GM12878 (cell line): ENCODE data around the gene SLFN11. TPM values are rescaled to one million over a fixed set of nuclear protein-coding genes. Genes with fewer than 3 reads are reported as not detected.
"Not testable (repeated sequence)": the region's sequence is repeated elsewhere in the genome, so short reads cannot be mapped to it uniquely, and the experiment has no call there.

Source experiments
- ATAC-seq: fragments of 200-7000 bp; cut with Tn5 transposase; 3 replicates; pipeline ENCODE4 v1.9.1; 2020; ENCODE audit warnings: mild to moderate bottlenecking, moderate library complexity
- BruUV-seq: library from RNA; stranded (reverse); fragments of 400-500 nt; replicated peaks from 2 replicates; lab custom pipeline; 2021; lab: Mats Ljungman, UMichigan
- CTCF ChIA-PET: fragments of 300-600 bp; sonication (Branson Sonifier 250); formaldehyde crosslinking; extraction: SDS; loops from one replicate; lab custom pipeline; 2021; ENCODE audit warnings: inconsistent platforms; lab: Yijun Ruan, JAX
- POLR2A ChIA-PET: fragments of 350-600 bp; formaldehyde crosslinking; extraction: SDS; loops from one replicate; lab custom pipeline; 2021; ENCODE audit warnings: inconsistent platforms; lab: Charles Lee
- RAD21 ChIA-PET: fragments of 300-600 bp; sonication (Branson Sonifier 250); formaldehyde crosslinking; loops from one replicate; lab custom pipeline; 2023; ENCODE audit warnings: antibody characterized with exemption; ENCODE audit not compliant: unreplicated experiment; lab: Charles Lee
- SMC1A ChIA-PET: fragments of 300-600 bp; sonication (Branson Sonifier 250); formaldehyde crosslinking; loops from one replicate; lab custom pipeline; 2023; ENCODE audit not compliant: unreplicated experiment, uncharacterized antibody; lab: Charles Lee
- DNase-seq: peaks from one replicate; pipeline ENCODE4 v3.0.0-alpha.2; 2011; ENCODE audit warnings: low read depth, low spot score
- FAIRE-seq: peaks from 3 replicates; lab custom pipeline; 2011; peaks lifted over from hg19 to GRCh38; lab: Jason Lieb, UNC
- H2AFZ ChIP-seq: 2 replicates; pipeline ENCODE4 v1.6.0; 2011; ENCODE audit warnings: low read depth, low read length, control low read depth; ENCODE audit not compliant: control insufficient read depth
- H3K27ac ChIP-seq: 2 replicates; pipeline ENCODE4 v1.5.1; 2011; ENCODE audit warnings: control low read depth; ENCODE audit not compliant: control insufficient read depth, insufficient read depth
- H3K27me3 ChIP-seq, 2 experiments: replicated peaks in 1 of 2; 2 replicates each; pipeline versions ENCODE4 v1.6.0 to v1.6.1; 2011; ENCODE audit warnings: low read length in 1 of 2; ENCODE audit not compliant: control insufficient read depth in 2 of 2, insufficient read depth in 2 of 2
- H3K36me3 ChIP-seq, 2 experiments: 2 replicates each; pipeline ENCODE4 v1.5.1; 2011; ENCODE audit warnings: low read length in 1 of 2; ENCODE audit not compliant: control insufficient read depth in 2 of 2, insufficient read depth in 2 of 2
- H3K4me1 ChIP-seq: 2 replicates; pipeline ENCODE4 v1.6.1; 2011; ENCODE audit warnings: mild to moderate bottlenecking, low read length, moderate library complexity, mixed read lengths; ENCODE audit not compliant: control insufficient read depth, insufficient read depth
- H3K4me2 ChIP-seq: 2 replicates; pipeline ENCODE4 v1.6.0; 2011; ENCODE audit warnings: control low read depth; ENCODE audit not compliant: control insufficient read depth, insufficient read depth
- H3K4me3 ChIP-seq: fragments of 200-600 bp; sonication (generic); 2 replicates; pipeline ENCODE4 v1.5.1; 2016
- H3K79me2 ChIP-seq: 2 replicates; pipeline ENCODE4 v1.6.0; 2011; ENCODE audit warnings: low read length; ENCODE audit not compliant: control insufficient read depth, insufficient read depth
- H3K9ac ChIP-seq: 2 replicates; pipeline ENCODE4 v1.8.0; 2011; ENCODE audit warnings: low read length, control low read depth, mixed read lengths; ENCODE audit not compliant: control insufficient read depth, insufficient read depth
- H3K9me3 ChIP-seq: replicated peaks from 3 replicates; pipeline ENCODE4 v1.5.1; 2011; ENCODE audit warnings: mild to moderate bottlenecking, low read length; ENCODE audit not compliant: control insufficient read depth, insufficient read depth
- H4K20me1 ChIP-seq: 2 replicates; pipeline ENCODE4 v1.6.0; 2011; ENCODE audit not compliant: control insufficient read depth, insufficient read depth
- CBX5 ChIP-seq: sonication (generic); IDR thresholded peaks from 2 replicates; pipeline ENCODE4 v1.6.1; 2016; ENCODE audit warnings: low read depth, moderate library complexity, mild to moderate bottlenecking, inconsistent platforms
- ETV6 ChIP-seq, 2 experiments: fragments of 450-650 bp in 1 of 2; IDR thresholded peaks in 1 of 2; conservative IDR thresholded peaks in 1 of 2; 2 replicates each; pipeline ENCODE4 v1.6.1; 2014; ENCODE audit warnings: antibody characterized with exemption in 1 of 2, borderline replicate concordance in 1 of 2, low read depth in 1 of 2, mild to moderate bottlenecking in 1 of 2, moderate library complexity in 1 of 2
- HDGF ChIP-seq: fragments of 450-650 bp; IDR thresholded peaks from 2 replicates; pipeline ENCODE4 v1.6.1; 2016; ENCODE audit warnings: antibody characterized with exemption
- MYB ChIP-seq: fragments of 150-350 bp; IDR thresholded peaks from 2 replicates; pipeline ENCODE4 v1.6.1; 2014; ENCODE audit warnings: mild to moderate bottlenecking, low read depth, low read length, borderline replicate concordance
- NFYB ChIP-seq: IDR thresholded peaks from 2 replicates; pipeline ENCODE4 v1.6.1; 2011; ENCODE audit warnings: low read depth, mild to moderate bottlenecking, low read length, improper control_type of control experiment, moderate library complexity; ENCODE audit not compliant: insufficient read depth
- NR2F1 ChIP-seq: fragments of 450-650 bp; conservative IDR thresholded peaks from 2 replicates; pipeline ENCODE4 v1.6.1; 2017; ENCODE audit warnings: mild to moderate bottlenecking
- RCOR1 ChIP-seq: conservative IDR thresholded peaks from 2 replicates; pipeline ENCODE4 v1.6.1; 2012; ENCODE audit warnings: low read depth, low read length, improper control_type of control experiment
- TAF1 ChIP-seq: IDR thresholded peaks from 2 replicates; pipeline ENCODE4 v1.6.1; 2011; ENCODE audit warnings: mild to moderate bottlenecking, low read depth, low read length, borderline replicate concordance
- WGBS: methylation state at CpG from one replicate; pipeline ENCODE4 v1.1.6; 2016; ENCODE audit warnings: low lambda C conversion rate; ENCODE audit not compliant: insufficient replicate concordance, insufficient coverage; ENCODE audit errors: missing lambda C conversion rate; 5-methylcytosine and 5-hydroxymethylcytosine counted together
- in situ Hi-C: fragments of 300-500 bp; cut with MboI; formaldehyde crosslinking; loops from 9 replicates; pipeline ENCODE4 v1.14.3; 2018; ENCODE audit warnings: mixed read lengths
- intact Hi-C: fragments of 100-400 bp; cut with micrococcal nuclease; formaldehyde crosslinking; loops from one replicate; pipeline ENCODE4 v1.14.2; 2022; ENCODE audit not compliant: unreplicated experiment
- polyA plus RNA-seq, 11 experiments: library from polyadenylated mRNA; depleted of rRNA in 4 of 11; unstranded in 6 of 11; stranded (reverse) in 5 of 11; fragments of >200 nt; fragmentation: Nextera tagmentation in 4 of 11; fragmentation: Illumina TruSeq in 1 of 11; extraction: Ambion mirVana in 4 of 11; extraction: Trizol in 1 of 11; gene quantifications; 1 replicate in 1 of 11; 2 replicates in 10 of 11; pipeline versions ENCODE4 v1.2.1 to v1.2.3, GENCODE V29; 2011 to 2016; ENCODE audit warnings: inconsistent platforms in 2 of 11, missing spikeins in 2 of 11, low read depth in 1 of 11
- total RNA-seq, 4 experiments: library from RNA; depleted of rRNA in 3 of 4; stranded (reverse); fragments of >200 nt in 3 of 4; fragmentation: Illumina TruSeq in 1 of 4; extraction: Trizol in 1 of 4; gene quantifications; 2 replicates each; pipeline versions ENCODE4 v1.2.1 to v1.2.3, GENCODE V29; 2013 to 2021
- TF ChIP-seq, protein P1 (sequence below): fragments of 450-650 bp; IDR thresholded peaks from 2 replicates; pipeline ENCODE4 v1.6.1; 2017; ENCODE audit warnings: mild to moderate bottlenecking

The SLFN11 gene
- total and polyA plus RNA-seq, 10 of the 15 experiments (the other 5 are each of a cell fraction or from before 2014, with no cell fraction given), result 2.1 to 38.9 (median 30.6) TPM

DNA sequence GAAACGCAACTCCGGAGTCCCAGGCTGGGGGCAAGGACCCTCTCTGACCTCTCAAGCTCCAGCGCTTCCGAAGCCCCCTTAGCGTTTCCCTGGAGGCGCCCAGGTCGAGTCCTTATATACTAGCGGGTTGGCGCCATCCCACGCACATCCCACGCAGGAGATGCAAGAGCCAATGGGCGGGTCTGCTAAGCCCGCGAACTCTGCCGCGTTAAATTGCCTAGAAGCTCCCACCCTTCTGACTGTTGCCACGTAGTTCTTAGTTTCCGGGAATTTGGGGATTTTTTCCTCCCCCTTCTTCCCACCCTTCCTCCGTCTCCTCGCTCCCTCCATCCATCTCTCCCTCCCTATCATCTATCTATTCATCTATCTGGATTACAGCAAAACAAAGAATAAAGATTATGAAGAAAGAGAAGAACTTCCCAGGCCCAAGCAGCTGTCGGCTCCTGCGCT lies at the start of gene SLFN11 (continued):
- TF ChIP-seq RCOR1, result no peak
- TF ChIP-seq HDGF, result 0 out of 2 replicates have a peak, but pooled peaks have one; percentile 32
- TF ChIP-seq NR2F1, result peak; percentile 60; the same call in 1 of the 2 replicates
- no peak for TF ChIP-seq ETV6 (conservative IDR thresholded peaks at IDR 0.05 in 1 of 2, IDR thresholded peaks at IDR 0.05 in 1 of 2; ENCODE audit: borderline replicate concordance in 1 of 2, low read depth in 1 of 2)

DNA sequence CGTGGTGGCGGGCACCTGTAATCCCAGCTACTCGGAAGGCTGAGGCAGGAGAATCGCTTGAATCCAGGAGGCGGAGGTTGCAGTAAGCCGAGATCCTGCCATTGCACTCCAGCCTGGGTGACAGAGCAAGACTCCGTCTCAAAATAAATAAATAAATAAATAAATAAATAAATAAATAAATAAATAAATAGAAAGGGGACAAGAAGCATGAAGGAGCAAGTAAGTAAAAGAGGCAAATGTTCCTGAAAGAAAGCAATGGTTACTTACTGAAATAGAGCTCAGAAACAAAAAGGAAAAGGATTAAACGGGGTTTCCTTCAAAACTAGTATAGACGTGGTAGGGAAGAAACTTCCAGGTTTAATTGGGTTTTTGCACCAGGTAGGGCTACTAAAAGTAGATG lies 47.6 kb upstream of the SLFN11 start:
- DNase-seq, in situ Hi-C loops, H3K36me3 ChIP-seq, H3K4me2 ChIP-seq, H3K9me3 ChIP-seq, RAD21 ChIA-PET, H3K27ac ChIP-seq, POLR2A ChIA-PET, H2AFZ ChIP-seq, FAIRE-seq, H3K27me3 ChIP-seq, BruUV-seq, intact Hi-C loops, H3K79me2 ChIP-seq, ATAC-seq, H4K20me1 ChIP-seq, H3K4me1 ChIP-seq, H3K4me3 ChIP-seq, H3K9ac ChIP-seq: not testable (repeated sequence)
- whole genome bisulfite sequencing, result 99% methylated on average over 9 of the region's 9 CpGs
- CTCF ChIA-PET, result interaction anchor here (1.0 kb wide), 1 partner anchor 505 kb away, joined by 3 read pairs; no protein-coding TSS in a partner anchor
- SMC1A ChIA-PET, result interaction anchor here (1.0 to 1.3 kb wide), 3 partner anchors 8 to 16 kb away, joined by 3 to 4 read pairs (median 4); no protein-coding TSS in a partner anchor

DNA sequence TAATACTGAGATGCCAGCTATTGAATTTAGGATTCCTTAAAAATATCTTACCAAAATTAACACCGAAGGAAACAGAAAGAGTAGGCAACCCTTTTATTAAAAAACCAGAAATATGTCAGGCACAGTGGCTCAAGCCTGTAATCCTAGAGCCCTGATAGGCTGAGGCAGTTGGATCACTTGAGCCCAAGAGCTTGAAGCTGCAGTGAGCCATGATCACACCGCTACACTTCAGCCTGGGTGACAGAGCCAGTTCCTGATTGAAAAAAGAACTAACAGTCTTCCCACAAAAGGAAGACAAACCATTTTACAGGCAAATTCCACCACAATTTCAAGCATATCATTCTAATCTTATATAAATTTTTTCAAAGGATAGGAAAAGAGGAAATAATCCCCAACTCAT lies 43.2 kb upstream of the SLFN11 start:
- CTCF ChIA-PET, result interaction anchor here (1.2 kb wide), 2 partner anchors 9 to 12 kb away, joined by 4 read pairs; no protein-coding TSS in a partner anchor
- Histone ChIP-seq H3K9ac (no peak overlapping the region), H3K36me3 (peaks cover 0 to 9% of the 10 kb centered on the region in 2 experiments; a peak in 1 of 4 replicates), H3K4me2 (no peak overlapping the region), H3K79me2 (no peaks in the 10 kb centered on the region; the same call in 1 of the 2 replicates), H3K4me3 (no peak overlapping the region), H4K20me1 (no peaks in the 10 kb centered on the region), H3K9me3 (no peaks in the 10 kb centered on the region; the same call in 2 of the 3 replicates), H2AFZ (no peak overlapping the region), H3K27ac (no peak overlapping the region; the same call in 1 of the 2 replicates), H3K27me3 (no peaks in the 10 kb centered on the region), H3K4me1 (peaks cover 3% of the 10 kb centered on the region; the same call in 1 of the 2 replicates)
- RAD21 ChIA-PET, result interaction anchor here (0.9 kb wide), 1 partner anchor 49 kb away, joined by 3 read pairs; no protein-coding TSS in a partner anchor
- FAIRE-seq, result no peak
- no peak for DNase-seq
- intact Hi-C loops, result no loop called here
- TF ChIP-seq NFYB, result 0 out of 2 replicates have a peak, but pooled peaks have one; percentile 7
- TF ChIP-seq, protein P1, sequence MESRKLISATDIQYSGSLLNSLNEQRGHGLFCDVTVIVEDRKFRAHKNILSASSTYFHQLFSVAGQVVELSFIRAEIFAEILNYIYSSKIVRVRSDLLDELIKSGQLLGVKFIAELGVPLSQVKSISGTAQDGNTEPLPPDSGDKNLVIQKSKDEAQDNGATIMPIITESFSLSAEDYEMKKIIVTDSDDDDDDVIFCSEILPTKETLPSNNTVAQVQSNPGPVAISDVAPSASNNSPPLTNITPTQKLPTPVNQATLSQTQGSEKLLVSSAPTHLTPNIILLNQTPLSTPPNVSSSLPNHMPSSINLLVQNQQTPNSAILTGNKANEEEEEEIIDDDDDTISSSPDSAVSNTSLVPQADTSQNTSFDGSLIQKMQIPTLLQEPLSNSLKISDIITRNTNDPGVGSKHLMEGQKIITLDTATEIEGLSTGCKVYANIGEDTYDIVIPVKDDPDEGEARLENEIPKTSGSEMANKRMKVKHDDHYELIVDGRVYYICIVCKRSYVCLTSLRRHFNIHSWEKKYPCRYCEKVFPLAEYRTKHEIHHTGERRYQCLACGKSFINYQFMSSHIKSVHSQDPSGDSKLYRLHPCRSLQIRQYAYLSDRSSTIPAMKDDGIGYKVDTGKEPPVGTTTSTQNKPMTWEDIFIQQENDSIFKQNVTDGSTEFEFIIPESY, result no peak
- TF ChIP-seq CBX5, result no peak
- no peak for TF ChIP-seq TAF1
- no peak for TF ChIP-seq MYB
- SMC1A ChIA-PET, result interaction anchor here (1.0 to 1.4 kb wide), 2 partner anchors 10 to 16 kb away, joined by 3 to 4 read pairs; partner anchors contain the start of gene SLFN12
- BruUV-seq, result no TSS peak
- peak; percentile 41; the same call in 1 of the 3 replicates for ATAC-seq
- in situ Hi-C loops, result no loop called here
- 46% methylated on average over 2 of the region's 2 CpGs for WGBS
- POLR2A ChIA-PET, result no interaction called here
